ENCODE measurements around the gene PSTPIP1.

PSTPIP1 gene

DNA sequence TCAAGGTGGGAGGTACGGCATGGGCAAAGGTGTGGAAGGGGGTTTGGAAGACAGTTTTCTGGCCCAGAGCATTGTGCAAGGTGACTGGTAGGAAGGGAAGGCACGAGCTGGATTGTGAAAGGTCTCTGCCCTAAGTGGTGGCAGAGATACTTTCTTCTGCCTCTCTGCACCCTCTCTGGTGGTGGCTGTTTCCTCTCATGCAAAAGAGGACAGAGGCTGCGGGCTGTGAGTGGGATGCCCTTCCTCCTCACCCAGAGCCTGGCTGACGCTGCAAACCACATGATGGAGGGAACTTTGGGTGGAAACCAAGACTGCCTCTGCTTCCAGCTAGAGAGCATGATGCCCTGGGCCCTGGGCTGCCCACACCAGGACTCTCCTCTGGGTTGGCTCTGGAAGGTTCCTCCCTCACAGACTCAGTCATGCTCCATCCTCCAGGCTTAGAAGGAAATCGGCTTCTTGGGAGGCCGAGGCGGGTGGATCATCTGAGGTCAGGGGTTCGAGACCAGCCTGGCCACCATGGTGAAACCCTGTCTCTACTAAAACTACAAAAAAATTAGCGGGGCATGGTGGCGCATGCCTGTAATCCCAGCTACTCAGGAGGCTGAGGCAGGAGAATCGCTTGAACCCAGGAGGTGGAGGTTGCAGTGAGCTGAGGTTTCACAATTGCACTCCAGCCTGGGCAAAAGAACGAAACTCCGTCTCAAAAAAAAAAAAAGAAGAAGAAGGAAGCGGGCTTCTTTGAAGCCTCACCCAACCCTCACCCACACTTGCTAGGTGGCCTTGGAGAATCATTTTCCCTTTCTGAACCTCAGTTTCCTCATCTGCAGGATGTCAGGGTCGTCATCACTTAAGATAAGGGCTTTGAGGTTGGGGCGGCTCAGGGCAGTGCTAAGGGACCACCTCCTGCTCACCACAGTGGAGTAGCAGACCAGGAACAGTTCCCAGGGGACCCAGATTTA lies 8.3 kb downstream of the PSTPIP1 start:
- Histone ChIP-seq H3K4me3 (ENCODE audit: low read depth in 1 of 2, low read length in 2 of 2) (no peak overlapping the region), H3K9ac (ENCODE audit: low read length) (no peak overlapping the region), H3K27me3 (ENCODE audit: control insufficient read depth in 1 of 2, insufficient read depth in 2 of 2, low read length in 2 of 2) (no peaks in the 10 kb centered on the region), H3K36me3 (ENCODE audit: insufficient read depth, low read length) (no peaks in the 10 kb centered on the region), H3K9me3 (ENCODE audit: low read length) (no peaks in the 10 kb centered on the region), H3K27ac (ENCODE audit: low read depth, low read length) (no peak overlapping the region), H3K4me1 (ENCODE audit: insufficient read depth, low read length) (no peaks in the 10 kb centered on the region)

DNA sequence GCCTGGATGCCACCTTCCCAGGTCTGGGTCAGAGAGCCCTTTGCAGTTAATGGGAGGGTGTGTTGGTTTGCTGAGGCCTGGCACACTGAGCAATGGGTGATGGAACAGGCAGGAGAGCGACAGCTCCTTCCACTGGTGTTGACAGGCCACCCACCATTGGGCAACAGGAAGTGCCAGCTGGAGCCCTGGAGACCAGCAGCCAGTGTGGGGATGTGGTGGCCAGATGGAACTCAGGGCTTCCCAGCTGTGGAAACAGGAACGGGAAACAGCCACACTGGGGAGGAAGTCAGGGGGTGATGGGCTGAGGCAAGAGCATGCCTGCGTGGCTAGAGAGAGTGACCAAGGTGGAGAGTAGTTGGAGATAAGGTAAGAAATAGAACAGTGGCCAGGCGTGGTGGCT lies 9.3 kb downstream of the PSTPIP1 start:
- no peak overlapping the region for H3K9ac ChIP-seq (ENCODE audit: low read length)
- no peaks in the 10 kb centered on the region for H3K27me3 ChIP-seq (ENCODE audit: control insufficient read depth in 1 of 2, insufficient read depth in 2 of 2, low read length in 2 of 2)
- no peaks in the 10 kb centered on the region for H3K4me1 ChIP-seq (ENCODE audit: insufficient read depth, low read length)
- no peak overlapping the region for H3K4me3 ChIP-seq (ENCODE audit: low read depth in 1 of 2, low read length in 2 of 2)
- no peaks in the 10 kb centered on the region for H3K9me3 ChIP-seq (ENCODE audit: low read length)
- H3K36me3 ChIP-seq (ENCODE audit: insufficient read depth, low read length): no peaks in the 10 kb centered on the region
- H3K27ac ChIP-seq (ENCODE audit: low read depth, low read length): no peak overlapping the region

DNA sequence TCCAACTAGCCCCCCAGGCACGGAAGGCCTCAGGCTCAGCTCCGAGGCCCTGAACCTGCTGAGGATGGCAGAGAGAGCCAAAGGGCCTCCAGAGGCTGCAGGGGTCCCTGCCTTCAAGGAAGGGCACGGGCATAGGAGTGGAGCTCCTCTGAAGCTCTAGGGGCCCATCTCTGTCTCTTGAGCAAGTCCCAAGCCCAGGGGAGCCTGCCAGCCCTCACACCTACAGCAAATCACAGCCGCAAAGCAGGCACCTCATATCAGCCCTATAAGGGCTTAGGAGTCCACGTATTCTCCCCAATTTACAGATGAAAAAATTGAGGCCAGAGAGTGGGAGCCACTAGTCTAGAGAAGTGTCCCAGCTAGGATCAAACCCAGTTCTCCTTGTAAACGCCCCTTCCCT lies 14.2 kb downstream of the PSTPIP1 start:
- Histone ChIP-seq H3K27me3 (ENCODE audit: control insufficient read depth in 1 of 2, insufficient read depth in 2 of 2, low read length in 2 of 2) (no peaks in the 10 kb centered on the region), H3K9ac (ENCODE audit: low read length) (no peak overlapping the region), H3K9me3 (ENCODE audit: low read length) (no peaks in the 10 kb centered on the region), H3K27ac (ENCODE audit: low read depth, low read length) (no peak overlapping the region), H3K36me3 (ENCODE audit: insufficient read depth, low read length) (no peaks in the 10 kb centered on the region), H3K4me1 (ENCODE audit: insufficient read depth, low read length) (no peaks in the 10 kb centered on the region), H3K4me3 (ENCODE audit: low read depth in 1 of 2, low read length in 2 of 2) (no peak overlapping the region)

DNA sequence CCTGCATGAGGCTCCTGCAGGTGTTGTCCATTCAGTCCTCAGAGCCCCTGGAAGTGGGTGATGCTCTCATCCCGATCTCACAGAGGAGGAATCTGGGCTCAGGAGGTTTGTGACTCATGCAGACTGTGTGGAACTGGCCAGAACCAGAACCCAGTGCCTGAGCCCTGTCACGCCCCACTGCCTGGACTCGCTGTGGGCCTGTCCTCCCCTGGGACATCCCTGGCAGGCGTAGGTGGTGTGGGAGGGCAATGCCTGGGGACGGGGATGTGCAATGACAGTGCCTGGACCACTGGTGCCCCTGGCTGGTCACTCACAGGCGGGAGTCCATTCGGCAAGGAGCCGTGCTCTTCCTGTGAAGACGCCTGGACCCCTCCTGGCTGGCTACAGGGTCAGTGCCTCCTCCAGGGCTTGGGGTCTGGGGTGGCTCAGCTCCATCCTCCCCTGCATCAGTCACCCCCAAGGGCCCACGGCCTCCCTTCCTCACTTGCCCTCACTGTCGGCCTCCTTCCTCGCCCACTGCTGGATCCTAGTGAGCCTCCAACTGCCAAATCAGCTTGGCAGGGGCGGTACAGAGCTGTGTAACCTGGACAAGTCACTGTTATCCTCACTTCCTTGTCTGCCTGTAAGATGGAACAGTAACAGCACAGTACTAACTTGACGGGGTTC lies 14.9 kb downstream of the PSTPIP1 start:
- Histone ChIP-seq H3K9ac (ENCODE audit: low read length) (no peak overlapping the region), H3K27me3 (ENCODE audit: control insufficient read depth in 1 of 2, insufficient read depth in 2 of 2, low read length in 2 of 2) (no peaks in the 10 kb centered on the region), H3K36me3 (ENCODE audit: insufficient read depth, low read length) (no peaks in the 10 kb centered on the region), H3K4me1 (ENCODE audit: insufficient read depth, low read length) (no peaks in the 10 kb centered on the region), H3K4me3 (ENCODE audit: low read depth in 1 of 2, low read length in 2 of 2) (no peak overlapping the region), H3K9me3 (ENCODE audit: low read length) (no peaks in the 10 kb centered on the region), H3K27ac (ENCODE audit: low read depth, low read length) (no peak overlapping the region)

DNA sequence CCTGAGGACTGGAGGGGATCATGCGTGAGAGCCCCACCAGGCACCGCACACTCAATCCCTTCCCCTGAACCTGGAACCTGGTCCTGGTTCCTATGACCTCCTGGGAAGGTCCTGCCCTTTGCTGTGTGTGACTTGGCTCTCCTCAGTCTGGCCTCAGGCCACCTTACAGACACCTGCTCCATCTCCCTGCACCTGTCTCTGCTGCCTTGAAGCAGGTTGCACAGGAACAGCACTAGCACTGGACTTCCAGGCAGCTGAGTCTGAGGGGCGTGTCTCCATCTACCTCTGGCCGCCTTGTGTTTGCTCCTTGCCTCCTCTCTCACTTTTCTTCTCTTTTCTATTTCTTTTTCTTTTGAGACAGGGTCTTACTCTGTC lies 15.4 kb downstream of the PSTPIP1 start:
- no peaks in the 10 kb centered on the region for H3K36me3 ChIP-seq (ENCODE audit: insufficient read depth, low read length)

DNA sequence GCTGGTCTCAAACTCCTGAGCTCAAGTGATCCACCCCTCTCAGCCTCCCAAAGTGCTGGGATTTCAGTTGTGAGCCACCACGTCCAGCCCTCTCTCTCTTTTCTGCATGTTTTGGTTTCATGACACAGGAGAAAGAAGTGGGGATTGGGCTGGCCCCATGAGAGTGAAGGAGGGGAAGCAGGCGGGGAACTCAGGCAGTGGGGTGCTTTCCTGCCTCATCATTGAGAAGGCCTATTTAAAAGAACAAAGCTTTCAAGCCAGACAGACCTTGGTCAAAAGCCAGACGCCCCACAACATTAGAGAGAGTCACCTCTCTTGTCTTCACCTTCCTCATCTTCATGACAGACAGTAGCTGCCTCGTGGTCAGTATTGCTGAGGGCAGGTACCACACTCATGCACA lies 15.9 kb downstream of the PSTPIP1 start:
- no peak overlapping the region for H3K4me3 ChIP-seq (ENCODE audit: low read depth in 1 of 2, low read length in 2 of 2)
- no peak overlapping the region for H3K27ac ChIP-seq (ENCODE audit: low read depth, low read length)
- H3K9me3 ChIP-seq (ENCODE audit: low read length): no peaks in the 10 kb centered on the region
- no peaks in the 10 kb centered on the region for H3K36me3 ChIP-seq (ENCODE audit: insufficient read depth, low read length)
- H3K9ac ChIP-seq (ENCODE audit: low read length): no peak overlapping the region
- H3K4me1 ChIP-seq (ENCODE audit: insufficient read depth, low read length): no peaks in the 10 kb centered on the region
- no peaks in the 10 kb centered on the region for H3K27me3 ChIP-seq (ENCODE audit: control insufficient read depth in 1 of 2, insufficient read depth in 2 of 2, low read length in 2 of 2)

More for the DNA sequence above, 15.4 kb downstream of the PSTPIP1 start:
- H3K27me3 ChIP-seq (ENCODE audit: control insufficient read depth in 1 of 2, insufficient read depth in 2 of 2, low read length in 2 of 2): no peaks in the 10 kb centered on the region
- no peaks in the 10 kb centered on the region for H3K9me3 ChIP-seq (ENCODE audit: low read length)
- no peak overlapping the region for H3K9ac ChIP-seq (ENCODE audit: low read length)
- no peaks in the 10 kb centered on the region for H3K4me1 ChIP-seq (ENCODE audit: insufficient read depth, low read length)
- H3K4me3 ChIP-seq (ENCODE audit: low read depth in 1 of 2, low read length in 2 of 2): no peak overlapping the region
- no peak overlapping the region for H3K27ac ChIP-seq (ENCODE audit: low read depth, low read length)

DNA sequence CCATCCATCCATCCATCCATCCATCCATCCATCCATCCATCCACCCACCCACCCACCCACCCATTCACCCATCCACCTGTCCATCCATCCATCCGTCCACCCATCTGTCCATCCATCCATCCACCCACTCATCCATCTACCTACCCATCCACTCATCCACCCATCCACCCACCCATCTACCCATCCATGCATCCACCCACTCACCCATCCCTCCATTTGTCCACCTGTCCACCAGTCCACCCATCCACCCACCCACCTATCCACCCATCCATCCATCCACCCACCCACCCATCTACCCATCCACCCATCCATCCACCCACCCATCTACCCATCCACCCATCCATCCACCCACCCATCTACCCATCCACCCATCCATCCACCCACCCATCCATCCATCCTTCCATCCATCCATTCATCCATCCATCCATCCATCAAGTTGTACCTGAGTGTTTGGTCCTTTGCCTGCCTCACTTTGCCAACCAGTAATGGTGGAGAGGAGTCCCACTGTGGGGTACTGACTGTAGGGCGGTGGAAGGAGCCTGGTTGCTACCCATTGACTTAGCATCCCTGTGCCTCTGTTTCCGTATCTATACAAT lies 17.3 kb downstream of the PSTPIP1 start:
- H3K9me3 ChIP-seq (ENCODE audit: low read length): no peaks in the 10 kb centered on the region
- no peaks in the 10 kb centered on the region for H3K4me1 ChIP-seq (ENCODE audit: insufficient read depth, low read length)
- no peak overlapping the region for H3K27ac ChIP-seq (ENCODE audit: low read depth, low read length)
- no peak overlapping the region for H3K9ac ChIP-seq (ENCODE audit: low read length)
- H3K4me3 ChIP-seq (ENCODE audit: low read depth in 1 of 2, low read length in 2 of 2): no peak overlapping the region
- no peaks in the 10 kb centered on the region for H3K36me3 ChIP-seq (ENCODE audit: insufficient read depth, low read length)
- H3K27me3 ChIP-seq (ENCODE audit: control insufficient read depth in 1 of 2, insufficient read depth in 2 of 2, low read length in 2 of 2): no peaks in the 10 kb centered on the region

DNA sequence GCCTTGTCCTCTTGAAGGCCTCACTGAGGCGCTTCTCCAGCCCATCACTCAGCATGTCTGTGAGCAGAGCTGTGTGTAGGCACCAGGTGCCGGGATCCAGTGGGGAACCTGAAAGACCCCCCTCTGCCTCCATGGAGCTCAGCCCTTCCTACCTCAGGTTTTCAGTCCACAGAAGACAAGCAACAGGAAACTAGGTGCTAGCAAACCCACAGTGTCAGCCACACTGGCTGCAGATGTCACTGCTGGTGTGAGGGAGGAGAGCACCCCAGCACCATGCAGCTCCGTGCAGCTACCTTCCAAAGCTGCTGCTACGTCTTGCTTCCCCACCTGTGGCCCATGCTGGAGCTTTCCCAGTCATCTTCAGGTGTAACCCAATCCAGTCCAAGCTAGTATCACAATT lies 17.9 kb downstream of the PSTPIP1 start:
- H3K36me3 ChIP-seq (ENCODE audit: insufficient read depth, low read length): no peaks in the 10 kb centered on the region
- no peaks in the 10 kb centered on the region for H3K27me3 ChIP-seq (ENCODE audit: control insufficient read depth in 1 of 2, insufficient read depth in 2 of 2, low read length in 2 of 2)
- no peak overlapping the region for H3K4me3 ChIP-seq (ENCODE audit: low read depth in 1 of 2, low read length in 2 of 2)
- H3K27ac ChIP-seq (ENCODE audit: low read depth, low read length): no peak overlapping the region
- no peaks in the 10 kb centered on the region for H3K4me1 ChIP-seq (ENCODE audit: insufficient read depth, low read length)
- no peak overlapping the region for H3K9ac ChIP-seq (ENCODE audit: low read length)
- no peaks in the 10 kb centered on the region for H3K9me3 ChIP-seq (ENCODE audit: low read length)

DNA sequence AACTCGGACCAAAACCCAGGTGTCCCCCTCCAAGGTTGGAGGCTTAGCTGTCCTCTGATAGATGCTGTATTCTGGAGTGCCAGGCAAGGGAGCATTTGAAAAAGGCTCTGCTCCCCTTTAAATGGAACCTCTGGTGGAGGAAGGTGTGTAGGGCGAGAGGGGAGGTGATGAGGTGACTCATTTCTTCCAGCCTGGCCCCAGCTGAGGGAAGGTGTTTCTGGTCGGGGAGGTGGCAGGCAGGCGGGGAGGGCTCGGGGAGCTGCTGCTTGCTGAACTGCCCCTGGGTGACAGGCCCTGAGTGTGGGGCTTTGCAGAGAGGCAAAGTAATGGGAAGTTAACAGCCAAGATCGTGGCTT lies 18.8 kb downstream of the PSTPIP1 start:
- Histone ChIP-seq H3K27ac (ENCODE audit: low read depth, low read length) (no peak overlapping the region), H3K9me3 (ENCODE audit: low read length) (no peaks in the 10 kb centered on the region), H3K9ac (ENCODE audit: low read length) (no peak overlapping the region), H3K4me1 (ENCODE audit: insufficient read depth, low read length) (no peaks in the 10 kb centered on the region), H3K36me3 (ENCODE audit: insufficient read depth, low read length) (no peaks in the 10 kb centered on the region), H3K27me3 (ENCODE audit: control insufficient read depth in 1 of 2, insufficient read depth in 2 of 2, low read length in 2 of 2) (no peaks in the 10 kb centered on the region), H3K4me3 (ENCODE audit: low read depth in 1 of 2, low read length in 2 of 2) (no peak overlapping the region)

DNA sequence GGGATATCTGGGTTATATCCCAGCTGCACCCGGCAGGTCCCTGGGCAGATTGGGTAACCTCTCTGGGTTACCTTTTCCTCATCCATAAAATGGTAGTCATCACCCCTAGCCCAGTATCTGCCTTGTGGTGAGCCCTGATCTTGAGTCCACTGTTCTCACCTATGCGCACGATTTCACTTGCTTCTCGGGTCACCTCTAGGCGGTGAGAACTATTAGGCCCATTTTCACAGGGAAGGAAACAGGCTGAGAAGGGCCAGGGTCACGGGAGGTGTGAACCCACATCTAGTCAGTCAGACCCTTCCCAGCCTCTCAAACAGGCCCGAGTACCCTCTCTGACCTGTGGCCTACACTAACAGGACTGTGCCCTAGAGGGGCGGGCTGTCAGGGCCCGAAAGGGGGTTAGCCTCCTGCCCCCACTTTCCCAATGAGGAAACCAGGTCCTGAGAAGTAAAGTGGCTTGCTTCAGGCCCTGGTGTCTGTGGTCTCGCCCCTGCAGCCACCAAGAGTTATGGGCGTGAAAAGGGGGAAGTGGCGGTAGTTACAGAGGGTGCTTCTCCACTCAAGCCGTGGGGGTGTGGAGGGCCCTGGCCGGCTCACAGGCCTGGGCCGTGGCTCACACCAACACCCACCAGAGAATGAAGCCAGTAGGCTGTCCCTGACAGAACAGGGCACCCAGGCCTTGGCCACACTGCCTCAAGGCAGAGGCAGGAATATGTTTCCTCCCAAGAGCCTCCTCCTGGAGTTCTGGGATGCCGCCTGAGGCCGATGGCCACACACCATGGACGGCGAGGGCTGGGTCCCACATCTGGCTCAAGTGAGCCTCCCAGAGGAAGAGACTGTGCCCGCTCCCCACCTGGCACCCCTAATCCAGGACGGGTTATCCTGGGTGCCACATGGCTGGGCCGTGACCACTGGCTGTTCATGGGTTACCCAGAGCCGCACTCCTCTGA lies 19.5 kb downstream of the PSTPIP1 start:
- no peaks in the 10 kb centered on the region for H3K27me3 ChIP-seq (ENCODE audit: control insufficient read depth in 1 of 2, insufficient read depth in 2 of 2, low read length in 2 of 2)
- H3K36me3 ChIP-seq (ENCODE audit: insufficient read depth, low read length): no peaks in the 10 kb centered on the region
- no peak overlapping the region for H3K9ac ChIP-seq (ENCODE audit: low read length)
- no peaks in the 10 kb centered on the region for H3K9me3 ChIP-seq (ENCODE audit: low read length)
- no peaks in the 10 kb centered on the region for H3K4me1 ChIP-seq (ENCODE audit: insufficient read depth, low read length)
- H3K4me3 ChIP-seq (ENCODE audit: low read depth in 1 of 2, low read length in 2 of 2): no peak overlapping the region
- no peak overlapping the region for H3K27ac ChIP-seq (ENCODE audit: low read depth, low read length)
